K562 (cell line): Measurements from ENCODE around the gene WDR70. TPM values are rescaled to one million over a fixed set of nuclear protein-coding genes. Genes with fewer than 3 reads are reported as not detected.
"Not testable (repeated sequence)": the region's sequence is repeated elsewhere in the genome, so short reads cannot be mapped to it uniquely, and the experiment has no call there.

ENCODE experiments used
- CXXC5 ChIP-seq: fragments of 250-450 bp; sonication (Bioruptor Pico); IDR thresholded peaks from 2 replicates; pipeline ENCODE4 v1.8.0; 2022; ENCODE audit warnings: inconsistent platforms, mild to moderate bottlenecking, moderate library complexity
- EHMT2 ChIP-seq: fragments of 450-650 bp; IDR thresholded peaks from 2 replicates; pipeline ENCODE4 v1.6.1; 2018; ENCODE audit warnings: antibody characterized with exemption
- ELF4 ChIP-seq: fragments of 450-650 bp; formaldehyde crosslinking; IDR thresholded peaks from 2 replicates; pipeline ENCODE4 v1.4.0; 2022; ENCODE audit warnings: missing genetic modification characterization
- FOSL1 ChIP-seq: fragments of 200-800 bp; sonication (Bioruptor generic); conservative IDR thresholded peaks from 2 replicates; pipeline ENCODE4 v1.6.1; 2016; ENCODE audit warnings: missing genetic modification characterization, missing compliant biosample characterization
- JUN ChIP-seq, 2 experiments: sonication (generic) in 1 of 2; formaldehyde crosslinking in 1 of 2; IDR thresholded peaks; 2 replicates each; pipeline versions ENCODE4 v1.6.1 to v1.8.0; 2012 to 2022; ENCODE audit warnings: borderline replicate concordance in 2 of 2, mild to moderate bottlenecking in 2 of 2, improper control_type of control experiment in 1 of 2, low read depth in 1 of 2, low read length in 1 of 2, missing genetic modification reagents in 1 of 2
- MBD2 ChIP-seq: sonication (generic); IDR thresholded peaks from 2 replicates; pipeline ENCODE4 v1.6.1; 2016; ENCODE audit warnings: low read depth, borderline replicate concordance
- NBN ChIP-seq: fragments of 450-650 bp; IDR thresholded peaks from 2 replicates; pipeline ENCODE4 v1.6.1; 2016; ENCODE audit warnings: low read depth, mild to moderate bottlenecking
- RNF2 ChIP-seq: sonication (generic); IDR thresholded peaks from 2 replicates; pipeline ENCODE4 v1.6.1; 2016
- SMAD4 ChIP-seq: fragments of 250-450 bp; sonication (Bioruptor Pico); conservative IDR thresholded peaks from 2 replicates; pipeline ENCODE4 v1.8.0; 2021; ENCODE audit warnings: inconsistent platforms, mild to moderate bottlenecking, moderate library complexity
- TBL1XR1 ChIP-seq, 2 experiments: IDR thresholded peaks; 2 replicates each; pipeline ENCODE4 v1.6.1; 2012; ENCODE audit warnings: improper control_type of control experiment in 2 of 2, low read length in 2 of 2, mild to moderate bottlenecking in 1 of 2
- TCF3 ChIP-seq: sonication (generic); formaldehyde crosslinking; IDR thresholded peaks from 2 replicates; pipeline ENCODE4 v1.4.0; 2020; ENCODE audit warnings: mild to moderate bottlenecking, missing genetic modification reagents
- ZBED1 ChIP-seq: IDR thresholded peaks from 2 replicates; pipeline ENCODE4 v1.6.1; 2014
- ZFP1 ChIP-seq: fragments of 450-650 bp; formaldehyde crosslinking; IDR thresholded peaks from 2 replicates; pipeline ENCODE4 v1.4.0; 2020; ENCODE audit warnings: mild to moderate bottlenecking, mixed read lengths
- ZMIZ1 ChIP-seq, 2 experiments: fragments of 150-350 bp in 1 of 2; IDR thresholded peaks; 2 replicates each; pipeline ENCODE4 v1.6.1; 2012 to 2016; ENCODE audit warnings: low read depth in 2 of 2, low read length in 2 of 2, mild to moderate bottlenecking in 1 of 2, moderate library complexity in 1 of 2
- ZNF175 ChIP-seq: fragments of 200-800 bp; sonication (Bioruptor generic); IDR thresholded peaks from 2 replicates; pipeline ENCODE4 v1.6.1; 2016; ENCODE audit warnings: low read depth, mild to moderate bottlenecking, missing genetic modification characterization, missing compliant biosample characterization
- ZNF24 ChIP-seq: fragments of 450-650 bp; IDR thresholded peaks from 2 replicates; pipeline ENCODE4 v1.6.1; 2016
- ZNF583 ChIP-seq: fragments of 250-450 bp; sonication (Bioruptor Pico); IDR thresholded peaks from 2 replicates; pipeline ENCODE4 v1.4.0; 2020
- ZNF644 ChIP-seq: fragments of 200-800 bp; sonication (Bioruptor generic); IDR thresholded peaks from 2 replicates; pipeline ENCODE4 v1.6.1; 2016; ENCODE audit warnings: low read depth, missing genetic modification characterization, missing compliant biosample characterization
- polyA plus RNA-seq, 8 experiments: library from polyadenylated mRNA; depleted of rRNA in 4 of 8; stranded (reverse) in 5 of 8; unstranded in 3 of 8; fragments of >200 nt; fragmentation: Nextera tagmentation in 2 of 8; fragmentation: Illumina TruSeq in 1 of 8; extraction: Ambion mirVana in 2 of 8; extraction: Trizol in 1 of 8; gene quantifications; 2 replicates each; pipeline versions ENCODE4 v1.2.1 to v1.2.3, GENCODE V29; 2011 to 2014; ENCODE audit warnings: inconsistent platforms in 1 of 8, missing spikeins in 1 of 8
- total RNA-seq, 7 experiments: library from RNA; depleted of rRNA in 6 of 7; stranded (reverse); fragments of >200 nt in 6 of 7; fragmentation: Illumina TruSeq in 2 of 7; extraction: Trizol in 2 of 7; gene quantifications; 2 replicates each; pipeline versions ENCODE4 v1.2.1 to v1.2.3, GENCODE V29; 2011 to 2021; ENCODE audit warnings: low replicate concordance in 1 of 7
- TF ChIP-seq, protein P1 (sequence below): fragments of 200-800 bp; sonication (Bioruptor generic); IDR thresholded peaks from 2 replicates; pipeline ENCODE4 v1.6.1; 2017; ENCODE audit warnings: missing genetic modification characterization, missing compliant biosample characterization
- TF ChIP-seq, protein P2 (sequence below), 2 experiments: IDR thresholded peaks; 2 replicates each; pipeline ENCODE4 v1.6.1; 2011; ENCODE audit warnings: borderline replicate concordance in 1 of 2, control low read depth in 1 of 2, low read depth in 1 of 2, low read length in 1 of 2, mild to moderate bottlenecking in 1 of 2, mixed read lengths in 1 of 2, moderate library complexity in 1 of 2; ENCODE audit not compliant: insufficient read depth in 1 of 2, insufficient read length in 1 of 2, poor library complexity in 1 of 2, severe bottlenecking in 1 of 2; ENCODE audit errors: extremely low read depth in 1 of 2
- TF ChIP-seq, protein P3 (sequence below), 2 experiments: fragments of 450-650 bp; IDR thresholded peaks; 2 replicates each; pipeline ENCODE4 v1.6.1; 2016

The WDR70 gene
- total and polyA plus RNA-seq, 9 of the 15 experiments (the other 6 are each of a cell fraction or from before 2014, with no cell fraction given): 16.8 to 46.6 (median 38.8) TPM

GRCh38 chr5:37672118-37672588 lies 293.0 kb downstream of the WDR70 start (continued):
- 0 out of 4 replicates have a peak, but pooled peaks of 1 of the 2 experiments have one; percentile 55 for TF ChIP-seq ZMIZ1 (IDR thresholded peaks at IDR 0.05; ENCODE audit: low read depth in 2 of 2, low read length in 2 of 2)
- TF ChIP-seq, protein P1, sequence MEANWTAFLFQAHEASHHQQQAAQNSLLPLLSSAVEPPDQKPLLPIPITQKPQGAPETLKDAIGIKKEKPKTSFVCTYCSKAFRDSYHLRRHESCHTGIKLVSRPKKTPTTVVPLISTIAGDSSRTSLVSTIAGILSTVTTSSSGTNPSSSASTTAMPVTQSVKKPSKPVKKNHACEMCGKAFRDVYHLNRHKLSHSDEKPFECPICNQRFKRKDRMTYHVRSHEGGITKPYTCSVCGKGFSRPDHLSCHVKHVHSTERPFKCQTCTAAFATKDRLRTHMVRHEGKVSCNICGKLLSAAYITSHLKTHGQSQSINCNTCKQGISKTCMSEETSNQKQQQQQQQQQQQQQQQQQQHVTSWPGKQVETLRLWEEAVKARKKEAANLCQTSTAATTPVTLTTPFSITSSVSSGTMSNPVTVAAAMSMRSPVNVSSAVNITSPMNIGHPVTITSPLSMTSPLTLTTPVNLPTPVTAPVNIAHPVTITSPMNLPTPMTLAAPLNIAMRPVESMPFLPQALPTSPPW (CRISPR knock-in tag): peak; percentile 76
- TF ChIP-seq TBL1XR1 (IDR thresholded peaks at IDR 0.05; ENCODE audit: low read length in 2 of 2): peak in 1 of 2 experiments; percentile 71; a peak in 2 of 4 replicates
- peak; percentile 89 for TF ChIP-seq ZNF644 (tag)
- TF ChIP-seq TCF3 (CRISPR knock-in tag): peak; percentile 92
- peak; percentile 98 for TF ChIP-seq SMAD4 (CRISPR knock-in tag)
- TF ChIP-seq ELF4 (CRISPR knock-in tag): peak; percentile 38; the same call in 1 of the 2 replicates
- peak; percentile 92 for TF ChIP-seq CXXC5 (CRISPR knock-in tag)
- 0 out of 2 replicates have a peak, but pooled peaks have one; percentile 17 for TF ChIP-seq ZNF583 (CRISPR knock-in tag)
- TF ChIP-seq EHMT2: peak; percentile 87
- peak; percentile 59; the same call in 1 of the 2 replicates for TF ChIP-seq MBD2
- TF ChIP-seq ZFP1: peak; percentile 81
- TF ChIP-seq, protein P2, sequence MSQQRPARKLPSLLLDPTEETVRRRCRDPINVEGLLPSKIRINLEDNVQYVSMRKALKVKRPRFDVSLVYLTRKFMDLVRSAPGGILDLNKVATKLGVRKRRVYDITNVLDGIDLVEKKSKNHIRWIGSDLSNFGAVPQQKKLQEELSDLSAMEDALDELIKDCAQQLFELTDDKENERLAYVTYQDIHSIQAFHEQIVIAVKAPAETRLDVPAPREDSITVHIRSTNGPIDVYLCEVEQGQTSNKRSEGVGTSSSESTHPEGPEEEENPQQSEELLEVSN (IDR thresholded peaks at IDR 0.05; ENCODE audit: borderline replicate concordance in 1 of 2, extremely low read depth in 1 of 2, insufficient read depth in 1 of 2, insufficient read length in 1 of 2, low read depth in 1 of 2, low read length in 1 of 2, poor library complexity in 1 of 2, severe bottlenecking in 1 of 2): peak in 1 of 2 experiments; percentile 35
- 0 out of 2 replicates have a peak, but pooled peaks have one; percentile 13 for TF ChIP-seq ZNF175
- TF ChIP-seq JUN (IDR thresholded peaks at IDR 0.05; ENCODE audit: borderline replicate concordance, low read depth, low read length): 0 out of 2 replicates have a peak, but pooled peaks have one; percentile 28
- not testable (repeated sequence) for TF ChIP-seq JUN (CRISPR knock-in tag; IDR thresholded peaks at IDR 0.05; ENCODE audit: borderline replicate concordance)
- TF ChIP-seq, protein P3, sequence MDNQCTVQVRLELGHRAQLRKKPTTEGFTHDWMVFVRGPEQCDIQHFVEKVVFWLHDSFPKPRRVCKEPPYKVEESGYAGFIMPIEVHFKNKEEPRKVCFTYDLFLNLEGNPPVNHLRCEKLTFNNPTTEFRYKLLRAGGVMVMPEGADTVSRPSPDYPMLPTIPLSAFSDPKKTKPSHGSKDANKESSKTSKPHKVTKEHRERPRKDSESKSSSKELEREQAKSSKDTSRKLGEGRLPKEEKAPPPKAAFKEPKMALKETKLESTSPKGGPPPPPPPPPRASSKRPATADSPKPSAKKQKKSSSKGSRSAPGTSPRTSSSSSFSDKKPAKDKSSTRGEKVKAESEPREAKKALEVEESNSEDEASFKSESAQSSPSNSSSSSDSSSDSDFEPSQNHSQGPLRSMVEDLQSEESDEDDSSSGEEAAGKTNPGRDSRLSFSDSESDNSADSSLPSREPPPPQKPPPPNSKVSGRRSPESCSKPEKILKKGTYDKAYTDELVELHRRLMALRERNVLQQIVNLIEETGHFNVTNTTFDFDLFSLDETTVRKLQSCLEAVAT (IDR thresholded peaks at IDR 0.05): peak in 1 of 2 experiments; percentile 92; a peak in 2 of 4 replicates
- peak; percentile 89 for TF ChIP-seq RNF2
- peak; percentile 73; the same call in 1 of the 2 replicates for TF ChIP-seq NBN
- TF ChIP-seq ZBED1: peak; percentile 56; the same call in 1 of the 2 replicates
- TF ChIP-seq FOSL1: 0 out of 2 replicates have a peak, but pooled peaks have one; percentile 23
- peak; percentile 99 for TF ChIP-seq ZNF24
